ENCODE data around the gene B3GNT9.

DNA sequence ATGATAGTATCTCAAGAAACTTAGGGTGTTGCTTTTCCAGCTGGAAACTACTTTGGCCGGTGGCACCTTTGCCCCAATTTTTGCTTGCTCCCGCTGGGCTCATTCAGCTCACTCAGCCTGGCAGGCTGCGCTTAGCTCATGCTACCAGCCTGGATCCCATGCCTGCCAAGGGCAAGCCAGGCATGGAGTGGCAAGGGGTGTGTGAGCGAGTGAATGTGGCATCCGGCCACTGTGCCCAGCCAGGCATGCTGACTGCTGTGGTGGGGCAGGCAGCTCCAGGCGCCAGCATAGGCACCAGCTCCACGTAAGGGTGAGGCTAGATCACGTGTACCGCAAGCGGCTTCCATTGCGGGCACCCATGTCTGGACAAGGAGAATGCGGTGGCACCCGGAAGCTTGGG is 9.4 kb downstream of the B3GNT9 start:
- TF ChIP-seq, protein P1, sequence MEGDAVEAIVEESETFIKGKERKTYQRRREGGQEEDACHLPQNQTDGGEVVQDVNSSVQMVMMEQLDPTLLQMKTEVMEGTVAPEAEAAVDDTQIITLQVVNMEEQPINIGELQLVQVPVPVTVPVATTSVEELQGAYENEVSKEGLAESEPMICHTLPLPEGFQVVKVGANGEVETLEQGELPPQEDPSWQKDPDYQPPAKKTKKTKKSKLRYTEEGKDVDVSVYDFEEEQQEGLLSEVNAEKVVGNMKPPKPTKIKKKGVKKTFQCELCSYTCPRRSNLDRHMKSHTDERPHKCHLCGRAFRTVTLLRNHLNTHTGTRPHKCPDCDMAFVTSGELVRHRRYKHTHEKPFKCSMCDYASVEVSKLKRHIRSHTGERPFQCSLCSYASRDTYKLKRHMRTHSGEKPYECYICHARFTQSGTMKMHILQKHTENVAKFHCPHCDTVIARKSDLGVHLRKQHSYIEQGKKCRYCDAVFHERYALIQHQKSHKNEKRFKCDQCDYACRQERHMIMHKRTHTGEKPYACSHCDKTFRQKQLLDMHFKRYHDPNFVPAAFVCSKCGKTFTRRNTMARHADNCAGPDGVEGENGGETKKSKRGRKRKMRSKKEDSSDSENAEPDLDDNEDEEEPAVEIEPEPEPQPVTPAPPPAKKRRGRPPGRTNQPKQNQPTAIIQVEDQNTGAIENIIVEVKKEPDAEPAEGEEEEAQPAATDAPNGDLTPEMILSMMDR (IDR thresholded peaks at IDR 0.05; ENCODE audit: borderline replicate concordance, extremely low read depth, low read length, poor library complexity, severe bottlenecking), result no peak
- TF ChIP-seq EZH2 (IDR thresholded peaks at IDR 0.05; ENCODE audit: borderline replicate concordance, low read depth, low read length, severe bottlenecking), result no peak
